Mesothelial cell of epicardium (in vitro differentiated cells): ENCODE measurements around the gene PARD3. TPM values are rescaled to one million over a fixed set of nuclear protein-coding genes. Genes with fewer than 3 reads are reported as not detected.

Experiments
- DNase-seq, 2 experiments: peaks; one replicate each; pipeline ENCODE4 v3.0.0; 2021; ENCODE audit warnings: low spot score in 2 of 2; ENCODE audit not compliant: unreplicated experiment in 2 of 2
- H3K27ac Mint-ChIP-seq: 2 replicates; pipeline ENCODE4 v1.8.0; 2021; ENCODE audit warnings: mixed read lengths
- H3K27me3 Mint-ChIP-seq: 2 replicates; pipeline ENCODE4 v1.8.0; 2021; ENCODE audit warnings: low read depth, mixed read lengths
- H3K36me3 Mint-ChIP-seq: 2 replicates; pipeline ENCODE4 v1.8.0; 2021; ENCODE audit warnings: mixed read lengths
- H3K4me1 Mint-ChIP-seq: 2 replicates; pipeline ENCODE4 v1.8.0; 2021; ENCODE audit warnings: mixed read lengths
- H3K4me3 Mint-ChIP-seq: 2 replicates; pipeline ENCODE4 v1.8.0; 2021; ENCODE audit warnings: mild to moderate bottlenecking, moderate library complexity, mixed read lengths
- H3K9me3 Mint-ChIP-seq: 2 replicates; pipeline ENCODE4 v1.8.0; 2021; ENCODE audit warnings: mixed read lengths
- total RNA-seq: library from RNA; stranded (reverse); gene quantifications from 3 replicates; pipeline ENCODE4 v1.2.1, GENCODE V29; 2021
- TF ChIP-seq, protein P1 (sequence below): fragments of 200-600 bp; sonication (generic); IDR thresholded peaks from one replicate; pipeline ENCODE4 v1.5.0; 2021; ENCODE audit warnings: antibody characterized with exemption; ENCODE audit not compliant: unreplicated experiment

PARD3 gene
- total RNA-seq, 1 donor from 2014 or later, result 73.2 TPM

DNA sequence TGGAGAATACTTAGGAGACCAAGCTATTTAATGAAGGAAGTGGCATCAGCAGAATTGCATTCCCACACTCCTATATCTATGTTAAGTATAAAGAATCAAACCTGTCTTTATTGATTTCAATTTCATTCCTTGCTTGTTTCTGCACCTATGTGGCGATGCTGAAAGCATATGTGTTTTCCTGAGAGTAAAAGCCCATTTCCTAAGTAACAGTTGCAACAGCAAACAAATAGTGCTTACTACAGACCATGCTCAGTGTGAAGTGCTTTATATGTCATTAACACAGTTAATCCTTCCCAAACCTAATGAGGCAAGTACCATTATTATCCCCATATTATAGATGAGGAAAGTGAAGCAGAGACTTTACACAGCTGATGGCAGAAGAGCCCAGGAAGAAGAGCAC is 552.1 kb downstream of the PARD3 start:
- peaks cover 14% of the 10 kb centered on the region for H3K9me3 Mint-ChIP-seq
- no peak for DNase-seq
- H3K4me1 Mint-ChIP-seq, result no peaks in the 10 kb centered on the region
- H3K27me3 Mint-ChIP-seq, result no peaks in the 10 kb centered on the region
- H3K27ac Mint-ChIP-seq, result no peak overlapping the region
- H3K4me3 Mint-ChIP-seq, result no peak overlapping the region
- TF ChIP-seq, protein P1, sequence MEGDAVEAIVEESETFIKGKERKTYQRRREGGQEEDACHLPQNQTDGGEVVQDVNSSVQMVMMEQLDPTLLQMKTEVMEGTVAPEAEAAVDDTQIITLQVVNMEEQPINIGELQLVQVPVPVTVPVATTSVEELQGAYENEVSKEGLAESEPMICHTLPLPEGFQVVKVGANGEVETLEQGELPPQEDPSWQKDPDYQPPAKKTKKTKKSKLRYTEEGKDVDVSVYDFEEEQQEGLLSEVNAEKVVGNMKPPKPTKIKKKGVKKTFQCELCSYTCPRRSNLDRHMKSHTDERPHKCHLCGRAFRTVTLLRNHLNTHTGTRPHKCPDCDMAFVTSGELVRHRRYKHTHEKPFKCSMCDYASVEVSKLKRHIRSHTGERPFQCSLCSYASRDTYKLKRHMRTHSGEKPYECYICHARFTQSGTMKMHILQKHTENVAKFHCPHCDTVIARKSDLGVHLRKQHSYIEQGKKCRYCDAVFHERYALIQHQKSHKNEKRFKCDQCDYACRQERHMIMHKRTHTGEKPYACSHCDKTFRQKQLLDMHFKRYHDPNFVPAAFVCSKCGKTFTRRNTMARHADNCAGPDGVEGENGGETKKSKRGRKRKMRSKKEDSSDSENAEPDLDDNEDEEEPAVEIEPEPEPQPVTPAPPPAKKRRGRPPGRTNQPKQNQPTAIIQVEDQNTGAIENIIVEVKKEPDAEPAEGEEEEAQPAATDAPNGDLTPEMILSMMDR, result no peak
- peaks cover 27% of the 10 kb centered on the region for H3K36me3 Mint-ChIP-seq

DNA sequence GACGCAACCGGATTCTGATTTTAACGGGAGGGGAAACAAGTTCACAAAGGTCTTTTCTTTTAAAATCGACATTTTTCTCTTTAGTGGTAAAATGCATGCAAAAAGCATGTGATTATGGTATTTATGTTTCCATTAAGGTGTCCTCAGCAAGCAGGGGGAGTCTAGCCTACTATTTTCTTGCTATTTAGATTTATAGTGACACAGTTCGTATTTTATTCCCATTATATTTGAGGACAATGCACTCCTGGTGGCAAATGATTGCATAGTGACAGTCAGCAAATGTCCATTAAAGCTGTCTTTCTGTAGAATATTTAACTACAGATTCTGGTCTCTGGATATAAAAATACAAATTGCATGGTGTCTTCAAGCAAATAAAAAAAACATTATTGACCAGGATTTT is 554.2 kb downstream of the PARD3 start:
- Mint-ChIP-seq H3K27ac (no peak overlapping the region), H3K27me3 (no peaks in the 10 kb centered on the region), H3K9me3 (peaks cover 9% of the 10 kb centered on the region), H3K4me1 (no peaks in the 10 kb centered on the region), H3K4me3 (no peak overlapping the region), H3K36me3 (peaks cover 25% of the 10 kb centered on the region)
- TF ChIP-seq, protein P1, result no peak
- no peak for DNase-seq

DNA sequence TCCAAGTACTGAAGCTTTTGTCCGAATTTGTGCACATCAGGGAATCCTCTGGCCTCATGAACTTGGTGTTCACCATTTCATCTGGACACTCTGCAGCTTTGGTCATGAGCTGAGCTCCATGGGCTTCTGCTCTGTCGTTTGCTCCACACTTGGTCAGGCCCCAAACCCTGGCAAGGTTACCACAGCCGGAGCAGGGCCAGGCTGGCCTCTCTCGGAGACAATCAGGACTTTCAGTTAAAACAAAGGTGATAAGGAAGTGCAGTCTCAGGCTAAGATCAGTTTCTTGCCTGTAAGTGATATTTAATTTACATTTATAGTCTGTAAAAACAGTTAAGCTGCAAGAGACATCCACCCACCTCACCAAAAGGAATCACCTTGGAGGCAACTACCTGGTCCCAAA is 558.9 kb downstream of the PARD3 start:
- Mint-ChIP-seq H3K36me3 (peaks cover 22% of the 10 kb centered on the region), H3K4me3 (no peak overlapping the region), H3K9me3 (peaks cover 9% of the 10 kb centered on the region), H3K27ac (no peak overlapping the region), H3K4me1 (peaks cover 12% of the 10 kb centered on the region), H3K27me3 (no peaks in the 10 kb centered on the region)
- DNase-seq, result no peak
- TF ChIP-seq, protein P1, result no peak

DNA sequence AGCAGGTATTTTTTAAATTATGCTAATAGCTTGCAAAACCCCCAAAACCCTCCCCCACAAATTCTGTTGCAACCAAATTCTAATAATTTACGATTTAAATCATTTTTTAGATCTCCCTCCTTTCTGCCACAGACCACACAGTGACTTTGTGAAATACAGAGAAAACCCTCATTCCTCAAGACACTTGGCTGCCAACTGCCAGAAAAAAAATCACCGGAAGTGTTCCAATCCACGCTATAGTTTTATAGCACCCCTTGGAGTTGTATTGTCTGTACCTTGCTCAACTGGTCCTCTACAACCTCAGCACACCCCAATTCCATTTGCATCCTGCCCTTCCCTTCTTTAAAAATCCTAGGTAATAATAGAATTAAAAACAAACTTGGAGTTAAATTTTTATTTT is 560.1 kb downstream of the PARD3 start:
- H3K27ac Mint-ChIP-seq, result no peak overlapping the region
- H3K9me3 Mint-ChIP-seq, result peaks cover 9% of the 10 kb centered on the region
- peaks cover 13% of the 10 kb centered on the region for H3K4me1 Mint-ChIP-seq
- peaks cover 18% of the 10 kb centered on the region for H3K36me3 Mint-ChIP-seq
- TF ChIP-seq, protein P1, result no peak
- H3K4me3 Mint-ChIP-seq, result no peak overlapping the region
- DNase-seq, result no peak
- no peaks in the 10 kb centered on the region for H3K27me3 Mint-ChIP-seq

DNA sequence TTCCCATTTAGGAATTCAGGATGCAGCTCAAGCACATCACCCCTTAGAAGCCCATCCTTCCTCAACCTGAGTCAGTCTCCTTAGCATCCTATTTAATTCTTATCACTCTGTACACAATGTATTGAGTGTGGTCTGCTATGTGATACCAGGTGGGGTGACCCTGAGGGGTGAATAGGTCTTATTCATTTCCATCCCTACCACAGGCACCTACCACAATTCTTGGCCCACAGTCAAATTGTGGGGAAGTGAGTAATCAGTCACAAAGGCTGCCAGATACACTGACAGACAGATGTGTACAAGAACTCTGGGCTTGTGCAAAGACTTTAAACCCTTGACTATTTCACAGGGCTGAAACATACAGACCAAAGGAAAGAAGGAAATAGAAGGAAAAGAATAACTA is 560.5 kb downstream of the PARD3 start:
- no peak overlapping the region for H3K4me3 Mint-ChIP-seq
- peaks cover 9% of the 10 kb centered on the region for H3K9me3 Mint-ChIP-seq
- no peaks in the 10 kb centered on the region for H3K27me3 Mint-ChIP-seq
- H3K27ac Mint-ChIP-seq, result no peak overlapping the region
- DNase-seq, result no peak
- peaks cover 16% of the 10 kb centered on the region for H3K4me1 Mint-ChIP-seq
- H3K36me3 Mint-ChIP-seq, result peaks cover 18% of the 10 kb centered on the region
- TF ChIP-seq, protein P1, result no peak

DNA sequence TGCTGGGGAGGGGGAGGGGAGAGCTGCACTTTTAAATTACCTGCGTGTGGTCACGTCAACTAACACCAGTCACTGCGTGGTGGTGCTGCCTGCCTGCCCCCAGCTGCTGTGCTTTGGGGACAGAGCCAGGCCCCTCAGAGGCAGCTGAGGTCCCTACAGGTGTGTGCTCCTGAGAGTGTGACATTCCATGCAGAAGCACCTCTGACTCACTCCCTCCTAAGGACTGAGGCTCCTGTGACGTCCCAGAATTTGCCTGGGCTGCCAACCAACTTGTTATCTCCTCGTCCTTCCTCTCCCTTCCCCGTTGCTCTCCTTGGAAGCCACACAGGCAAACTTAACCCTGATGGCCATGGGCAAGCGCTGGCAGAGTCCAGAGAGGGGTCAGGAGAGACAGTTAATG is 563.0 kb downstream of the PARD3 start:
- H3K27me3 Mint-ChIP-seq, result no peaks in the 10 kb centered on the region
- peaks cover 28% of the 10 kb centered on the region for H3K4me1 Mint-ChIP-seq
- H3K27ac Mint-ChIP-seq, result no peak overlapping the region
- DNase-seq, result no peak
- H3K9me3 Mint-ChIP-seq, result no peaks in the 10 kb centered on the region
- peaks cover 2% of the 10 kb centered on the region for H3K36me3 Mint-ChIP-seq
- H3K4me3 Mint-ChIP-seq, result no peak overlapping the region
- TF ChIP-seq, protein P1, result no peak
